DOHH2 (cell line): Measurements from ENCODE around the gene RPL18A.

Experiments used
- H3F3A ChIP-seq: fragments of 200-600 bp; sonication (generic), shearing (Covaris generic); 2 replicates; pipeline ENCODE4 v1.6.0; 2016; ENCODE audit warnings: antibody characterized with exemption, mild to moderate bottlenecking; ENCODE audit not compliant: control insufficient read depth, insufficient read depth
- H3K27ac ChIP-seq: fragments of 200-600 bp; sonication (generic); 2 replicates; pipeline ENCODE4 v1.5.1; 2014; ENCODE audit warnings: low read depth, mild to moderate bottlenecking, low read length, moderate library complexity
- H3K27me3 ChIP-seq: fragments of 200-600 bp; sonication (generic); 2 replicates; pipeline ENCODE4 v1.6.1; 2014; ENCODE audit warnings: mild to moderate bottlenecking, low read length, mixed read lengths; ENCODE audit not compliant: control insufficient read depth
- H3K36me3 ChIP-seq: fragments of 200-600 bp; sonication (generic); 2 replicates; pipeline ENCODE4 v1.6.1; 2014; ENCODE audit warnings: mild to moderate bottlenecking, low read length, moderate library complexity, mixed read lengths; ENCODE audit not compliant: control insufficient read depth
- H3K4me1 ChIP-seq: fragments of 200-600 bp; sonication (generic); 2 replicates; pipeline ENCODE4 v1.6.1; 2014; ENCODE audit warnings: mild to moderate bottlenecking, low read length, mixed read lengths; ENCODE audit not compliant: control insufficient read depth
- H3K4me2 ChIP-seq: fragments of 200-600 bp; sonication (generic); 2 replicates; pipeline ENCODE4 v1.6.0; 2014; ENCODE audit warnings: mild to moderate bottlenecking, low read length, moderate library complexity
- H3K4me3 ChIP-seq: fragments of 200-600 bp; sonication (generic); 2 replicates; pipeline ENCODE4 v1.5.1; 2014; ENCODE audit warnings: mild to moderate bottlenecking, low read length, mixed read lengths
- H3K79me2 ChIP-seq: fragments of 200-600 bp; sonication (generic); 2 replicates; pipeline ENCODE4 v1.6.1; 2014; ENCODE audit warnings: mild to moderate bottlenecking, low read length, mixed read lengths; ENCODE audit not compliant: control insufficient read depth
- H3K9me2 ChIP-seq: fragments of 200-600 bp; sonication (generic); replicated peaks from 2 replicates; pipeline ENCODE4 v1.6.1; 2014; ENCODE audit warnings: mild to moderate bottlenecking, low read length, mixed read lengths; ENCODE audit not compliant: control insufficient read depth
- H3K9me3 ChIP-seq: fragments of 200-600 bp; sonication (generic); 2 replicates; pipeline ENCODE4 v1.6.1; 2014; ENCODE audit warnings: antibody characterized with exemption, low read length, mixed read lengths; ENCODE audit not compliant: control insufficient read depth, insufficient read depth
- H4K20me1 ChIP-seq: fragments of 200-600 bp; sonication (generic); 2 replicates; pipeline ENCODE4 v1.6.0; 2014; ENCODE audit warnings: low read depth, mild to moderate bottlenecking, antibody characterized with exemption, low read length, moderate library complexity; ENCODE audit not compliant: control insufficient read depth, insufficient read depth
- EZH2phosphoT487 ChIP-seq: fragments of 200-600 bp; sonication (generic); IDR thresholded peaks from 2 replicates; pipeline ENCODE4 v1.6.1; 2017; ENCODE audit warnings: borderline replicate concordance, mild to moderate bottlenecking, antibody characterized with exemption, low read length, moderate library complexity, mixed read lengths
- TF ChIP-seq, protein P1 (sequence below): fragments of 200-600 bp; sonication (generic); IDR thresholded peaks from one replicate; pipeline ENCODE4 v1.5.1; 2014; ENCODE audit warnings: antibody characterized with exemption, mild to moderate bottlenecking, low read depth, low read length; ENCODE audit not compliant: poor library complexity, severe bottlenecking

RPL18A gene

GRCh38 chr19:17812099-17812498 lies 47.6 kb upstream of the RPL18A start:
- no peak overlapping the region for H3K4me3 ChIP-seq
- no peak for TF ChIP-seq EZH2phosphoT487
- TF ChIP-seq, protein P1, sequence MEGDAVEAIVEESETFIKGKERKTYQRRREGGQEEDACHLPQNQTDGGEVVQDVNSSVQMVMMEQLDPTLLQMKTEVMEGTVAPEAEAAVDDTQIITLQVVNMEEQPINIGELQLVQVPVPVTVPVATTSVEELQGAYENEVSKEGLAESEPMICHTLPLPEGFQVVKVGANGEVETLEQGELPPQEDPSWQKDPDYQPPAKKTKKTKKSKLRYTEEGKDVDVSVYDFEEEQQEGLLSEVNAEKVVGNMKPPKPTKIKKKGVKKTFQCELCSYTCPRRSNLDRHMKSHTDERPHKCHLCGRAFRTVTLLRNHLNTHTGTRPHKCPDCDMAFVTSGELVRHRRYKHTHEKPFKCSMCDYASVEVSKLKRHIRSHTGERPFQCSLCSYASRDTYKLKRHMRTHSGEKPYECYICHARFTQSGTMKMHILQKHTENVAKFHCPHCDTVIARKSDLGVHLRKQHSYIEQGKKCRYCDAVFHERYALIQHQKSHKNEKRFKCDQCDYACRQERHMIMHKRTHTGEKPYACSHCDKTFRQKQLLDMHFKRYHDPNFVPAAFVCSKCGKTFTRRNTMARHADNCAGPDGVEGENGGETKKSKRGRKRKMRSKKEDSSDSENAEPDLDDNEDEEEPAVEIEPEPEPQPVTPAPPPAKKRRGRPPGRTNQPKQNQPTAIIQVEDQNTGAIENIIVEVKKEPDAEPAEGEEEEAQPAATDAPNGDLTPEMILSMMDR, result no peak
- H3F3A ChIP-seq, result no peaks in the 10 kb centered on the region
- H4K20me1 ChIP-seq, result no peaks in the 10 kb centered on the region
- no peak overlapping the region for H3K4me2 ChIP-seq
- H3K4me1 ChIP-seq, result no peaks in the 10 kb centered on the region
- no peaks in the 10 kb centered on the region for H3K9me3 ChIP-seq
- no peaks in the 10 kb centered on the region for H3K9me2 ChIP-seq
- H3K27ac ChIP-seq, result no peak overlapping the region
- H3K27me3 ChIP-seq, result peaks cover 13% of the 10 kb centered on the region
- H3K79me2 ChIP-seq, result no peaks in the 10 kb centered on the region
- no peaks in the 10 kb centered on the region for H3K36me3 ChIP-seq

- H3K9me3 ChIP-seq, result no peaks in the 10 kb centered on the region
- H3K4me2 ChIP-seq, result no peak overlapping the region
- H3K27ac ChIP-seq, result no peak overlapping the region
- H3K4me3 ChIP-seq, result no peak overlapping the region
- H3K79me2 ChIP-seq, result no peaks in the 10 kb centered on the region
- H3F3A ChIP-seq, result no peaks in the 10 kb centered on the region
- TF ChIP-seq EZH2phosphoT487, result no peak
- TF ChIP-seq, protein P1, result no peak
- H3K36me3 ChIP-seq, result no peaks in the 10 kb centered on the region
- no peaks in the 10 kb centered on the region for H3K4me1 ChIP-seq
- no peaks in the 10 kb centered on the region for H3K9me2 ChIP-seq
- H3K27me3 ChIP-seq, result no peaks in the 10 kb centered on the region
- no peaks in the 10 kb centered on the region for H4K20me1 ChIP-seq
These were observed 41.9 kb upstream of the RPL18A start for GRCh38 chr19:17817668-17818363.

DNA sequence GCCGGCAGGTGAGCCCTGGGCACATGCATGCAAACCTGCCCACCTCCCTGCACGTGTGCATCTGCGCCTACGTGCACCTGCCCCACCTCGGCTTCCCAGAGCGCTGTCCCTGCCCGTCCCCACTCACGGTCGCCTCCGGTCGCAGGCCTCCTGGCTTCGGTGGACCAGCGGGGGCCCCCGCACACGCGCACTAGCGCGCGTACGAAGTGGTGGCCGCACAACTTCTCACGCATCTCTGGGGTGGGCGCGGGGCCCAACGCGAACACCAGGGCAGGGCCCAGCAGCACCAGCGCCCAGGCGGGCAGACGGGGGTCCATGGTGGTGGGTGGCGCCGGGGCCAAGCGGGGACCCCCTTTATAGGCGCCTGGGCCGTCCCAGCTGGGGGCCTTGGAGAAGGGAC lies 38.5 kb upstream of the RPL18A start, which contains the start of gene INSL3:
Gene INSL3 (minus strand): TSS at position 330 of the 400 bp plus-strand sequence. CDS start 13 bp downstream, at position 317.
- H3K27ac ChIP-seq, result no peak within 1 kb of the TSS
- H4K20me1 ChIP-seq, result no peaks in the 10 kb centered on the region
- H3F3A ChIP-seq, result no peaks in the 10 kb centered on the region
- no peaks in the 10 kb centered on the region for H3K27me3 ChIP-seq
- no peaks in the 10 kb centered on the region for H3K9me3 ChIP-seq
- no peaks in the 10 kb centered on the region for H3K9me2 ChIP-seq
- no peak within 1 kb of the TSS for H3K4me2 ChIP-seq
- H3K4me1 ChIP-seq, result no peaks in the 10 kb centered on the region
- no peaks in the 10 kb centered on the region for H3K79me2 ChIP-seq
- TF ChIP-seq, protein P1, result no peak
- no peak for TF ChIP-seq EZH2phosphoT487
- no peak within 1 kb of the TSS for H3K4me3 ChIP-seq
- H3K36me3 ChIP-seq, result no peaks in the 10 kb centered on the region
